ENCODE data around the gene GRPEL2.

DNA sequence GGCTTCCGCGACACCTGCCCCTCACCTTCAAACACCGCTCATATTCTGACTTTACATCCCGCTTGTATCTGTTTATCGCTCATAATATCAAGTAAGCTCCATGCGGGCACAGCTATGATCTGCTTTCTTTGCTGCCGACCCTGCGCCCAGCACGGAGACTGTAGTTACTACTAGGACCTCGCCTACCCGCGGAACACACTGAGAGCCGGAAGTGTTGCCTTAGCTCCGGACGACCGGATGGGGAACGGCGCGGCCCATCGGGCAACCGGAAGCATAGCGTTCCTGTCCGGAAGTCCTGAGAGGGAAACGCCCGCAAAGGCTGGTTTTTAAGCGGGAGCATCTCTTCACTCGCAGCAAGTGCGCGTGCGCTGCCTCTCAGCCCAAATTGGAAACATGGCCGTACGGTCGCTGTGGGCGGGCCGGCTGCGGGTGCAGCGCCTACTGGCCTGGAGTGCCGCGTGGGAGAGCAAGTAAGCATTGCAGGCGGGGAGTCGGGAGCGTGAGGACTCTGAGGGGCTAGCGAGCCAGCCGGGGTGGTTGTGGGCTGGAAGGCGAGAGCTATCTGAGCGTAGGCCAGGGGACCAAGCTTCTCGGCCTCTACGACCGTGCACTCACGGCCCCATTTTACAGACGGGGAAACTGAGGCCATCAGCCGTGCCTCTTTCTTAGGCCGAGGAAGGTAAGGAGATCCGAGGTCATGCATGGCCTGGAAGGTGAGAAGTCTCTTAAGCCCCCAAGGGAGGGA, at the start of gene GRPEL2:
- TF ChIP-seq YY1 (IDR thresholded peaks at IDR 0.05; ENCODE audit: insufficient read depth, insufficient read length) (peak; percentile 33), ZNF274 (IDR thresholded peaks at IDR 0.05; ENCODE audit: low read depth, low read length) (no peak)
